ENCODE data around the gene GPR39. TPM values are rescaled to one million over a fixed set of nuclear protein-coding genes. Genes with fewer than 3 reads are reported as not detected.

GPR39 gene
- total and polyA plus RNA-seq, 8 donors, result 0.87 to 16.0 (median 5.5) TPM; not detected in 1

GRCh38 chr2:132691556-132691955 lies 275.0 kb downstream of the GPR39 start:
- no peak overlapping the region for H3K27ac ChIP-seq
- 86 to 93% (median 89%) methylated on average over 4 of the region's 4 CpGs for WGBS, 5 donors
- no peak overlapping the region for H3K4me3 ChIP-seq
- no peaks in the 10 kb centered on the region for H3K4me1 ChIP-seq
- intact Hi-C loops (cut with DNase I; ENCODE audit: low total_unique reads), result no loop called here
- no peak for DNase-seq
- H3K36me3 ChIP-seq, result no peaks in the 10 kb centered on the region
- H3K9me3 ChIP-seq, result no peaks in the 10 kb centered on the region
- no peaks in the 10 kb centered on the region for H3K27me3 ChIP-seq
- TF ChIP-seq POLR2AphosphoS5 (IDR thresholded peaks at IDR 0.05), result no peak
- TF ChIP-seq CTCF (IDR thresholded peaks at IDR 0.05), result no peak
- no peak for TF ChIP-seq EP300 (IDR thresholded peaks at IDR 0.05)
- no peak for TF ChIP-seq POLR2A (IDR thresholded peaks at IDR 0.05)

- H3K27me3 ChIP-seq, result no peaks in the 10 kb centered on the region
- H3K4me1 ChIP-seq, result no peaks in the 10 kb centered on the region
- no peak for DNase-seq
- no peak overlapping the region for H3K27ac ChIP-seq
- intact Hi-C loops (cut with DNase I; ENCODE audit: low total_unique reads), result no loop called here
- no peak for TF ChIP-seq CTCF (IDR thresholded peaks at IDR 0.05)
- TF ChIP-seq POLR2AphosphoS5 (IDR thresholded peaks at IDR 0.05), result no peak
- TF ChIP-seq POLR2A (IDR thresholded peaks at IDR 0.05), result no peak
- H3K4me3 ChIP-seq, result no peak overlapping the region
- no peaks in the 10 kb centered on the region for H3K9me3 ChIP-seq
- no peaks in the 10 kb centered on the region for H3K36me3 ChIP-seq
- 76 to 95% (median 91%) methylated on average over 1 of the region's 1 CpG for WGBS, 5 donors
Observed at GRCh38 chr2:132692816-132693215, 276.2 kb downstream of the GPR39 start.

Small RNAs within 50 kb of the gene (small RNA-seq; reads per million reads assigned to genes)
- 0 reads per million in 4 donors for gene RNU6-175P
